GM12864 (cell line): Measurements from ENCODE around the gene MAGI2.

Experiments used
- DNase-seq: peaks from one replicate; pipeline ENCODE4 v3.0.0-alpha.2; 2011; ENCODE audit warnings: low read depth
- H3K4me3 ChIP-seq: 2 replicates; pipeline ENCODE4 v1.5.1; 2011; ENCODE audit warnings: mild to moderate bottlenecking, low read depth, low read length, control low read depth
- TF ChIP-seq, protein P1 (sequence below): IDR thresholded peaks from 2 replicates; pipeline ENCODE4 v1.5.1; 2011; ENCODE audit warnings: low read depth, mild to moderate bottlenecking, moderate library complexity, low read length, control low read depth, inconsistent platforms; ENCODE audit errors: missing control alignments

The MAGI2 gene

GRCh38 chr7:79292834-79293233 is 160.6 kb downstream of the MAGI2 start:
- TF ChIP-seq, protein P1, sequence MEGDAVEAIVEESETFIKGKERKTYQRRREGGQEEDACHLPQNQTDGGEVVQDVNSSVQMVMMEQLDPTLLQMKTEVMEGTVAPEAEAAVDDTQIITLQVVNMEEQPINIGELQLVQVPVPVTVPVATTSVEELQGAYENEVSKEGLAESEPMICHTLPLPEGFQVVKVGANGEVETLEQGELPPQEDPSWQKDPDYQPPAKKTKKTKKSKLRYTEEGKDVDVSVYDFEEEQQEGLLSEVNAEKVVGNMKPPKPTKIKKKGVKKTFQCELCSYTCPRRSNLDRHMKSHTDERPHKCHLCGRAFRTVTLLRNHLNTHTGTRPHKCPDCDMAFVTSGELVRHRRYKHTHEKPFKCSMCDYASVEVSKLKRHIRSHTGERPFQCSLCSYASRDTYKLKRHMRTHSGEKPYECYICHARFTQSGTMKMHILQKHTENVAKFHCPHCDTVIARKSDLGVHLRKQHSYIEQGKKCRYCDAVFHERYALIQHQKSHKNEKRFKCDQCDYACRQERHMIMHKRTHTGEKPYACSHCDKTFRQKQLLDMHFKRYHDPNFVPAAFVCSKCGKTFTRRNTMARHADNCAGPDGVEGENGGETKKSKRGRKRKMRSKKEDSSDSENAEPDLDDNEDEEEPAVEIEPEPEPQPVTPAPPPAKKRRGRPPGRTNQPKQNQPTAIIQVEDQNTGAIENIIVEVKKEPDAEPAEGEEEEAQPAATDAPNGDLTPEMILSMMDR = no peak
- DNase-seq = no peak
- H3K4me3 ChIP-seq = no peak overlapping the region

GRCh38 chr7:79291498-79291865 is 162.0 kb downstream of the MAGI2 start:
- TF ChIP-seq, protein P1 = no peak
- no peak for DNase-seq

GRCh38 chr7:79290841-79291497 is 162.5 kb downstream of the MAGI2 start:
- TF ChIP-seq, protein P1 = no peak
- H3K4me3 ChIP-seq = no peak overlapping the region
- DNase-seq = no peak

More at GRCh38 chr7:79291498-79291865, 162.0 kb downstream of the MAGI2 start:
- H3K4me3 ChIP-seq = no peak overlapping the region

DNA sequence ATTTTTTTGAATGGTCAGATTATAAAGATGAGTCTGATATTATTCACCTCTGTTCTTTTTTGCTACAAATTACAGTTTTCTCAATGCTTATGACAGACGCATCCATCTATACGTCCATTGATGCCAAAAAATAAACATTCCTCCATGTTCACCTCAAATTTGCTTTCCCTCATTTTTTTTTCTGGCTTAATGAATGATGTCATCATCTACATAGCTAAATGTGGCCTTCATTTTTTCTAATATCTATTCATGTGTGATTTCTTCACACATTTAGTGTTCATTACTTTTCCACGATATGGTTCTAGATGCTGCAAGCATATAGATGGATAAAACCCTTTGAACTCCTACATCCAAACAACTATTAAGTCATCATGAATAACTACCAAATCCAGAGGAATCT is 163.1 kb downstream of the MAGI2 start:
- DNase-seq = no peak
- TF ChIP-seq, protein P1 = no peak
- no peak overlapping the region for H3K4me3 ChIP-seq

- TF ChIP-seq, protein P1 = no peak
- no peak for DNase-seq
Measured at GRCh38 chr7:79288655-79289054, 164.8 kb downstream of the MAGI2 start.

DNA sequence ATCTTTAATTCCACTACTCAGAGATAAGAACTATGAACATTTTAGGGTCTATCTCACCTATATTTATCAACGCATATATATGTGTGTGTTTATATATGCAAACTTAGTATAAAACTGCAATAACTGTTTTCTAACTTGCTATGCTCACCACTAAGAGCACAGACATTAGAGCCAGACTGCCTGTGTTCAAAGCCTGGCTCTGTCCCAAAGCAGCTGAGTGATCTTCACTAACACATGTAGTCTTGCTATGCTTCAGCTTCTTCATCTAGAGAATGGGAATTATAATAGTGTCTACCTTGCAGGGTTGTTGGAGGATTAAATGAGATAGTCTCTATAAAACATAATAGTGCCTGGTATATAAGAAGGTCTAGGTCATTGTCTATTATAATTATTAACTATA is 165.5 kb downstream of the MAGI2 start:
- H3K4me3 ChIP-seq = no peak overlapping the region

More at GRCh38 chr7:79288655-79289054, 164.8 kb downstream of the MAGI2 start:
- H3K4me3 ChIP-seq = no peak overlapping the region

More for the DNA sequence above, 165.5 kb downstream of the MAGI2 start:
- TF ChIP-seq, protein P1 = no peak
- no peak for DNase-seq
